ENCODE measurements around the gene ACSS2.

DNA sequence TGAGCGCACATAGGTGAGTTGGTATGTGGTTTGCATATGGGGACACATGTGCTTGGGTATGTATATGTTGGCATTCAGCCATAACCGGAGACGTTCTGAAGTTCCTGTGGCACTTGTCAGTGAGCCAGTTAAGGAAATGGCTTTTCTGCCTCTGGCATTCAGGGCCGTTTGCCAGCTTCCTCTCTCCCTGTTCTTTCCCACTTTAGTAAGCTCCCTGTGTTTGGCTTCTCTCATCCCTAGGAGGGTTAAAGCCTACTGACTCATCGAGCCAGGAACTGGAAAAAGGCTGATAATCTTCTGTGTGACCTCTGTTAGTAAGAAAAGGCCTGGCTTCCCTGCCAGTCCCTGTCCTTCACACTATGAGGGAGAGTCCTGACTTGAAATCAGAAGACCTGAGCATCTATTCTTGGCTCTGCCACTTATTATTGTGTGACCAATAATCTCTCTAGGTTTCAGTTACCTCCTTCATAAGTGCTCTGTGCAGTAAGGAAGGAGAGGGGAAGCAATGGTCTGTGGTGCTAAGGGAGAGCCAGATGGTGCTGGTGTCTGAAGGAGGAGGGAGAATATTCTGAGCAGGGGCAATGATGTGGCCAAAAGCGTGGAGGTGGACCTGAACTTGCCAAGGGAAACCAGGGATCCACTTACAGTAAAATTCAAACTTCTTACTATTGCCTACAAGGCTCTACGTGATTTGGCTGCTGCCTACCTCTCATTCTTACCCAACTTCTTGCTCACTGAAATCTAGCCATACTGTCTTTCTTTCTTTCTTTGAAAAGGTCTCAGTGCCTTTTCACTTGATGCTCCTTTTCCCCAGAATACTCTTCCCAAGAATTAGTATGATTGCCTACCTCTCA lies 31.4 kb downstream of the ACSS2 start:
- TF ChIP-seq, protein P1, sequence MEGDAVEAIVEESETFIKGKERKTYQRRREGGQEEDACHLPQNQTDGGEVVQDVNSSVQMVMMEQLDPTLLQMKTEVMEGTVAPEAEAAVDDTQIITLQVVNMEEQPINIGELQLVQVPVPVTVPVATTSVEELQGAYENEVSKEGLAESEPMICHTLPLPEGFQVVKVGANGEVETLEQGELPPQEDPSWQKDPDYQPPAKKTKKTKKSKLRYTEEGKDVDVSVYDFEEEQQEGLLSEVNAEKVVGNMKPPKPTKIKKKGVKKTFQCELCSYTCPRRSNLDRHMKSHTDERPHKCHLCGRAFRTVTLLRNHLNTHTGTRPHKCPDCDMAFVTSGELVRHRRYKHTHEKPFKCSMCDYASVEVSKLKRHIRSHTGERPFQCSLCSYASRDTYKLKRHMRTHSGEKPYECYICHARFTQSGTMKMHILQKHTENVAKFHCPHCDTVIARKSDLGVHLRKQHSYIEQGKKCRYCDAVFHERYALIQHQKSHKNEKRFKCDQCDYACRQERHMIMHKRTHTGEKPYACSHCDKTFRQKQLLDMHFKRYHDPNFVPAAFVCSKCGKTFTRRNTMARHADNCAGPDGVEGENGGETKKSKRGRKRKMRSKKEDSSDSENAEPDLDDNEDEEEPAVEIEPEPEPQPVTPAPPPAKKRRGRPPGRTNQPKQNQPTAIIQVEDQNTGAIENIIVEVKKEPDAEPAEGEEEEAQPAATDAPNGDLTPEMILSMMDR (conservative IDR thresholded peaks at IDR 0.05), result no peak
- no peak for TF ChIP-seq ZFX (IDR thresholded peaks at IDR 0.05)

Data from C4-2B (cell line).